ENCODE measurements around the gene C21orf58. TPM values are rescaled to one million over a fixed set of nuclear protein-coding genes. Genes with fewer than 3 reads are reported as not detected.

C21orf58 gene
- total RNA-seq, 1 experiment from 2014 or later, result 35.1 TPM

- TF ChIP-seq FOXK1 (CRISPR knock-in tag; IDR thresholded peaks at IDR 0.05) (peak; percentile 82), ATF6 (CRISPR knock-in tag; IDR thresholded peaks at IDR 0.05) (no peak), MAX (CRISPR knock-in tag; IDR thresholded peaks at IDR 0.05) (peak; percentile 38), E2F5 (CRISPR knock-in tag; IDR thresholded peaks at IDR 0.05) (peak; percentile 73), ETV6 (CRISPR knock-in tag; IDR thresholded peaks at IDR 0.05) (peak; percentile 39; the same call in 1 of the 2 replicates), ZNF232 (CRISPR knock-in tag; IDR thresholded peaks at IDR 0.05) (0 out of 2 replicates have a peak, but pooled peaks have one; percentile 20), MYBL2 (CRISPR knock-in tag; IDR thresholded peaks at IDR 0.05) (peak; percentile 78), ZNF281 (CRISPR knock-in tag; IDR thresholded peaks at IDR 0.05) (no peak)
Measured at GRCh38 chr21:46285761-46286647, 37.7 kb downstream of the C21orf58 start, which contains the start of gene YBEY (continued).

- DNase-seq (ENCODE audit: low spot score) (no peak), ATAC-seq (no peak)
- Mint-ChIP-seq H3K27ac (peak within 1 kb of the TSS; percentile 89), H3K27me3 (ENCODE audit: low read depth) (no peaks in the 10 kb centered on the region), H3K4me3 (peak within 1 kb of the TSS; percentile 88), H3K9me3 (no peaks in the 10 kb centered on the region), H3K4me1 (peaks cover 49% of the 10 kb centered on the region), H3K36me3 (peaks cover 27% of the 10 kb centered on the region)
- CTCF ChIA-PET, result interaction anchor here (0.7 kb wide), 1 partner anchor 131 kb away, joined by 3 read pairs; no protein-coding TSS in a partner anchor
- TF ChIP-seq E2F5 (CRISPR knock-in tag; IDR thresholded peaks at IDR 0.05) (no peak), USF2 (CRISPR knock-in tag; IDR thresholded peaks at IDR 0.05) (no peak), FOXK1 (CRISPR knock-in tag; IDR thresholded peaks at IDR 0.05) (no peak), TEAD1 (CRISPR knock-in tag; IDR thresholded peaks at IDR 0.05) (no peak)
- POLR2A ChIA-PET, result interaction anchor here (0.5 to 1.4 kb wide), 3 partner anchors 38 to 213 kb away, joined by 3 to 4 read pairs (median 3); no protein-coding TSS in a partner anchor
Measured at GRCh38 chr21:46285206-46285661, 38.4 kb downstream of the C21orf58 start, which contains the start of gene MCM3AP. Gene MCM3AP (minus strand): TSS chr21:46285611. CDS start chr21:46285286, 325 bp downstream.

DNA sequence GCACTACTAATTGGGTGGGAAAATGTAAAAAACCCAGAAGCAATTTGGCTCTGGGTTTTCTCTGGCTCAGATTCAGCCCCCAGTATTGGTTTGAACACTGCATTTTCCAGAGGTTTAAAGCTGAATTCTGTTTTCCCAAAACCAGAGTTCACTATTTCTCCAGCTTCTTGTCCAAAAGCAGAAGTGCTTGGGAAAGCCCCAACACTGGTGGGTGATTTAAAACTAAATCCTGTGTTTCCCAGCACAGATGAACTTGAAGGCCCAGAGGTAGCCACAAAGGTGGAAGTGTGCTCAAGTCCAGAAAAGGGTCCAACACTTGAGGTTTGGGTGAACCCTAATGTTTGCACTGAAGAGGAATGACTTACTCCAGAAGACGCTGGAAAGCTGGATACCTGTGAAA, 38.9 kb downstream of the C21orf58 start:
- no peak for DNase-seq (ENCODE audit: low spot score)
- Mint-ChIP-seq H3K9me3 (no peaks in the 10 kb centered on the region), H3K27me3 (ENCODE audit: low read depth) (no peaks in the 10 kb centered on the region), H3K36me3 (peaks cover 30% of the 10 kb centered on the region), H3K27ac (no peak overlapping the region), H3K4me1 (peaks cover 47% of the 10 kb centered on the region), H3K4me3 (peak overlapping the region; percentile 88)
- CTCF ChIA-PET, result no interaction called here
- no peak for ATAC-seq
- POLR2A ChIA-PET, result interaction anchor here (0.6 to 1.4 kb wide), 2 partner anchors 38 to 223 kb away, joined by 3 to 9 read pairs; no protein-coding TSS in a partner anchor
- TF ChIP-seq ZNF416 (CRISPR knock-in tag; IDR thresholded peaks at IDR 0.05), result no peak
- TF ChIP-seq ATF6 (CRISPR knock-in tag; IDR thresholded peaks at IDR 0.05), result no peak
- TF ChIP-seq MAX (CRISPR knock-in tag; IDR thresholded peaks at IDR 0.05), result no peak
- no peak for TF ChIP-seq FOXP4 (CRISPR knock-in tag; IDR thresholded peaks at IDR 0.05)
- no peak for TF ChIP-seq ZNF232 (CRISPR knock-in tag; IDR thresholded peaks at IDR 0.05)
- no peak for TF ChIP-seq TCF7 (CRISPR knock-in tag; IDR thresholded peaks at IDR 0.05; ENCODE audit: low read depth)
- TF ChIP-seq GTF2I (CRISPR knock-in tag; conservative IDR thresholded peaks at IDR 0.05), result no peak
